H1 (cell line): Measurements from ENCODE around the gene UBR1. TPM values are rescaled to one million over a fixed set of nuclear protein-coding genes. Genes with fewer than 3 reads are reported as not detected.

ENCODE experiments used
- CTCF ChIA-PET: fragments of 300-600 bp; sonication (Branson Sonifier 250); formaldehyde crosslinking; loops from one replicate; lab custom pipeline; 2021; ENCODE audit not compliant: partially characterized antibody; lab: Charles Lee
- POLR2A ChIA-PET: fragments of 300-600 bp; sonication (Branson Sonifier 250); formaldehyde crosslinking; loops from one replicate; lab custom pipeline; 2021; ENCODE audit warnings: inconsistent platforms; ENCODE audit not compliant: partially characterized antibody; lab: Charles Lee
- DNase-seq, 2 experiments: peaks; one replicate each; pipeline versions ENCODE4 v3.0.0 to v3.0.0-alpha.2; 2010 to 2022; ENCODE audit warnings: low spot score in 2 of 2, low read depth in 1 of 2, mixed read lengths in 1 of 2
- FAIRE-seq: peaks from 2 replicates; lab custom pipeline; 2011; peaks lifted over from hg19 to GRCh38; lab: Jason Lieb, UNC
- H2AFZ ChIP-seq: 2 replicates; pipeline ENCODE4 v1.8.1; 2012; ENCODE audit warnings: low read length, inconsistent platforms
- H2AK5ac ChIP-seq: 2 replicates; pipeline ENCODE4 v1.6.1; 2013; ENCODE audit warnings: low read depth, low read length
- H2BK120ac ChIP-seq: replicated peaks from 2 replicates; pipeline ENCODE3; 2013; ENCODE audit warnings: low read depth, low read length, inconsistent platforms
- H2BK12ac ChIP-seq: 2 replicates; pipeline ENCODE4 v1.6.1; 2013; ENCODE audit warnings: low read depth, low read length
- H2BK15ac ChIP-seq: 2 replicates; pipeline ENCODE4 v1.6.1; 2013; ENCODE audit warnings: low read length
- H2BK20ac ChIP-seq: 2 replicates; pipeline ENCODE4 v1.6.1; 2013; ENCODE audit warnings: low read length
- H2BK5ac ChIP-seq: 2 replicates; pipeline ENCODE4 v1.6.1; 2013; ENCODE audit warnings: low read depth, low read length
- H3K14ac ChIP-seq: 2 replicates; pipeline ENCODE4 v1.6.1; 2013; ENCODE audit warnings: inconsistent platforms; ENCODE audit not compliant: insufficient read length
- H3K18ac ChIP-seq: 2 replicates; pipeline ENCODE4 v1.6.1; 2013; ENCODE audit warnings: low read length; ENCODE audit errors: extremely low read depth
- H3K23ac ChIP-seq: 2 replicates; pipeline ENCODE4 v1.6.1; 2013; ENCODE audit warnings: inconsistent platforms; ENCODE audit not compliant: insufficient read length
- H3K23me2 ChIP-seq: 2 replicates; pipeline ENCODE4 v1.6.1; 2013; ENCODE audit warnings: low read depth, low read length
- H3K27ac ChIP-seq: 2 replicates; pipeline ENCODE4 v1.6.1; 2011; ENCODE audit warnings: low read depth, low read length, inconsistent platforms
- H3K27me3 ChIP-seq, 4 experiments: replicated peaks in 1 of 4; 1 replicate in 1 of 4; 2 replicates in 3 of 4; pipeline versions ENCODE4 v1.6.1 to v1.8.1; 2011 to 2013; ENCODE audit warnings: low read length in 3 of 4, mild to moderate bottlenecking in 3 of 4, inconsistent platforms in 2 of 4, mixed read lengths in 2 of 4, moderate library complexity in 1 of 4; ENCODE audit not compliant: control insufficient read depth in 3 of 4, insufficient read depth in 3 of 4; ENCODE audit errors: extremely low read depth in 1 of 4
- H3K36me3 ChIP-seq, 4 experiments: 2 replicates each; pipeline versions ENCODE4 v1.6.1 to v1.8.1; 2011 to 2013; ENCODE audit warnings: mild to moderate bottlenecking in 4 of 4, low read length in 3 of 4, moderate library complexity in 2 of 4, control low read depth in 1 of 4, inconsistent platforms in 1 of 4; ENCODE audit not compliant: insufficient read depth in 4 of 4, control insufficient read depth in 2 of 4
- H3K4ac ChIP-seq: replicated peaks from 2 replicates; pipeline ENCODE3; 2013; ENCODE audit warnings: low read length, low read depth, mixed read lengths, inconsistent platforms; ENCODE audit not compliant: insufficient read length
- H3K4me1 ChIP-seq, 4 experiments: replicated peaks in 1 of 4; 1 replicate in 1 of 4; 2 replicates in 3 of 4; pipeline versions ENCODE4 v1.6.1 to v1.8.1; 2011 to 2013; ENCODE audit warnings: low read length in 3 of 4, inconsistent platforms in 2 of 4, mixed read lengths in 1 of 4; ENCODE audit not compliant: insufficient read depth in 4 of 4, control insufficient read depth in 3 of 4
- H3K4me2 ChIP-seq, 2 experiments: 2 replicates each; pipeline versions ENCODE4 v1.6.1 to v1.8.1; 2011 to 2013; ENCODE audit warnings: low read depth in 2 of 2, low read length in 2 of 2, control low read depth in 1 of 2, inconsistent platforms in 1 of 2, mild to moderate bottlenecking in 1 of 2; ENCODE audit not compliant: insufficient read depth in 1 of 2
- H3K4me3 ChIP-seq, 4 experiments: fragments of 200-600, 300-600 bp in 1 of 4; sonication (generic), shearing (Covaris generic), sonication (Bioruptor Twin) in 1 of 4; 2 replicates each; pipeline versions ENCODE4 v1.5.1 to v1.8.1; 2011 to 2016; ENCODE audit warnings: low read length in 4 of 4, low read depth in 3 of 4, control low read depth in 2 of 4, inconsistent platforms in 2 of 4, mild to moderate bottlenecking in 2 of 4, mixed read lengths in 1 of 4, moderate library complexity in 1 of 4; ENCODE audit not compliant: insufficient read depth in 2 of 4; ENCODE audit errors: extremely low read depth in 1 of 4
- H3K56ac ChIP-seq: replicated peaks from 2 replicates; pipeline ENCODE3; 2013; ENCODE audit warnings: low read depth, mild to moderate bottlenecking, mixed read lengths, low read length, inconsistent platforms; ENCODE audit not compliant: insufficient read length
- H3K79me1 ChIP-seq: 2 replicates; pipeline ENCODE4 v1.6.1; 2013; ENCODE audit warnings: low read depth, low read length, control low read depth
- H3K79me2 ChIP-seq, 2 experiments: 2 replicates each; pipeline versions ENCODE4 v1.6.1 to v1.8.1; 2012 to 2013; ENCODE audit warnings: low read length in 2 of 2, mild to moderate bottlenecking in 2 of 2, inconsistent platforms in 1 of 2; ENCODE audit not compliant: insufficient read depth in 2 of 2, control insufficient read depth in 1 of 2
- H3K9ac ChIP-seq, 4 experiments: replicated peaks in 1 of 4; 1 replicate in 1 of 4; 2 replicates in 3 of 4; pipeline versions ENCODE4 v1.6.1 to v1.8.1; 2011 to 2013; ENCODE audit warnings: low read depth in 3 of 4, low read length in 3 of 4, control low read depth in 2 of 4, mild to moderate bottlenecking in 2 of 4, moderate library complexity in 2 of 4, inconsistent platforms in 1 of 4; ENCODE audit errors: extremely low read depth in 1 of 4
- H3K9me3 ChIP-seq, 2 experiments: 2 replicates each; pipeline versions ENCODE4 v1.6.1 to v1.8.1; 2012 to 2013; ENCODE audit warnings: mild to moderate bottlenecking in 2 of 2, moderate library complexity in 2 of 2, control low read depth in 1 of 2, inconsistent platforms in 1 of 2, low read depth in 1 of 2, low read length in 1 of 2, mixed read lengths in 1 of 2; ENCODE audit not compliant: insufficient read depth in 2 of 2
- H4K20me1 ChIP-seq, 2 experiments: replicated peaks in 1 of 2; 2 replicates each; pipeline versions ENCODE3 to v1.8.1; 2011 to 2013; ENCODE audit warnings: inconsistent platforms in 2 of 2, low read length in 2 of 2, mild to moderate bottlenecking in 1 of 2; ENCODE audit not compliant: insufficient read depth in 2 of 2, control insufficient read depth in 1 of 2
- H4K5ac ChIP-seq: 2 replicates; pipeline ENCODE4 v1.6.1; 2013; ENCODE audit warnings: low read length, low read depth, mixed read lengths, inconsistent platforms; ENCODE audit not compliant: insufficient read length
- H4K8ac ChIP-seq: 2 replicates; pipeline ENCODE4 v1.8.0; 2013; ENCODE audit warnings: mild to moderate bottlenecking, moderate library complexity, low read length, inconsistent platforms; ENCODE audit not compliant: insufficient read depth; ENCODE audit errors: extremely low read depth
- H4K91ac ChIP-seq: replicated peaks from 2 replicates; pipeline ENCODE3; 2013; ENCODE audit warnings: low read length, mixed read lengths, inconsistent platforms; ENCODE audit not compliant: insufficient read length
- CBX8 ChIP-seq: fragments of 300-800, 300-1000 bp; sonication (generic); IDR thresholded peaks from 2 replicates; pipeline ENCODE4 v1.7.1; 2016; ENCODE audit warnings: low read depth, low read length, borderline replicate concordance
- CEBPB ChIP-seq: IDR thresholded peaks from 2 replicates; pipeline ENCODE4 v1.6.1; 2012; ENCODE audit warnings: low read depth, low read length
- CREB1 ChIP-seq: IDR thresholded peaks from 2 replicates; pipeline ENCODE4 v1.6.1; 2012; ENCODE audit warnings: inconsistent platforms
- JUN ChIP-seq: IDR thresholded peaks from 2 replicates; pipeline ENCODE4 v1.6.1; 2011; ENCODE audit warnings: low read depth, mild to moderate bottlenecking, improper control_type of control experiment, low read length
- KDM1A ChIP-seq: fragments of 200-600, 300-600 bp; sonication (generic); IDR thresholded peaks from 2 replicates; pipeline ENCODE4 v1.7.1; 2016; ENCODE audit warnings: mild to moderate bottlenecking, low read length, borderline replicate concordance
- KDM4A ChIP-seq: IDR thresholded peaks from one replicate; pipeline ENCODE4 v1.7.1; 2012; ENCODE audit warnings: low read depth, mild to moderate bottlenecking, moderate library complexity, low read length, inconsistent platforms; ENCODE audit not compliant: severe bottlenecking
- SP4 ChIP-seq: IDR thresholded peaks from 2 replicates; pipeline ENCODE4 v1.6.1; 2012; ENCODE audit warnings: low read length, inconsistent platforms
- TBP ChIP-seq: IDR thresholded peaks from 2 replicates; pipeline ENCODE4 v1.6.1; 2011; ENCODE audit warnings: low read depth, low read length, improper control_type of control experiment
- WGBS, 2 experiments: shearing (Covaris generic) in 1 of 2; methylation state at CpG; one replicate each; pipeline versions ENCODE4 v1.1.6 to v1.1.7; 2013 to 2015; ENCODE audit warnings: low lambda C conversion rate in 2 of 2, mixed read lengths in 2 of 2, inconsistent platforms in 1 of 2, low coverage in 1 of 2, missing lambda C conversion rate in 1 of 2; ENCODE audit not compliant: insufficient replicate concordance in 2 of 2, insufficient coverage in 1 of 2, insufficient read length in 1 of 2; ENCODE audit errors: extremely low coverage in 1 of 2, missing lambda C conversion rate in 1 of 2; 5-methylcytosine and 5-hydroxymethylcytosine counted together
- polyA plus RNA-seq, 7 experiments: library from polyadenylated mRNA; depleted of rRNA in 3 of 7; stranded (reverse) in 5 of 7; unstranded in 2 of 7; fragments of >200 nt in 5 of 7; fragments of 200-250 nt in 2 of 7; gene quantifications; 1 replicate in 5 of 7; 2 replicates in 1 of 7; 4 replicates in 1 of 7; pipeline versions ENCODE4 v1.2.1 to v1.2.3, GENCODE V29; 2011 to 2013; ENCODE audit warnings: missing spikeins in 2 of 7, mixed read lengths in 2 of 7
- total RNA-seq: library from RNA; stranded (reverse); fragmentation: NEBNext Ultra II Directional; extraction: Animal tissue kit (Norgen Biotek cat#: 25700); gene quantifications from 2 replicates; pipeline ENCODE4 v1.2.1, GENCODE V29; 2021

The UBR1 gene
- total and polyA plus RNA-seq, 2 of the 8 experiments (the other 6 are each of a cell fraction or from before 2014, with no cell fraction given) = 3.7 to 18.7 TPM

DNA sequence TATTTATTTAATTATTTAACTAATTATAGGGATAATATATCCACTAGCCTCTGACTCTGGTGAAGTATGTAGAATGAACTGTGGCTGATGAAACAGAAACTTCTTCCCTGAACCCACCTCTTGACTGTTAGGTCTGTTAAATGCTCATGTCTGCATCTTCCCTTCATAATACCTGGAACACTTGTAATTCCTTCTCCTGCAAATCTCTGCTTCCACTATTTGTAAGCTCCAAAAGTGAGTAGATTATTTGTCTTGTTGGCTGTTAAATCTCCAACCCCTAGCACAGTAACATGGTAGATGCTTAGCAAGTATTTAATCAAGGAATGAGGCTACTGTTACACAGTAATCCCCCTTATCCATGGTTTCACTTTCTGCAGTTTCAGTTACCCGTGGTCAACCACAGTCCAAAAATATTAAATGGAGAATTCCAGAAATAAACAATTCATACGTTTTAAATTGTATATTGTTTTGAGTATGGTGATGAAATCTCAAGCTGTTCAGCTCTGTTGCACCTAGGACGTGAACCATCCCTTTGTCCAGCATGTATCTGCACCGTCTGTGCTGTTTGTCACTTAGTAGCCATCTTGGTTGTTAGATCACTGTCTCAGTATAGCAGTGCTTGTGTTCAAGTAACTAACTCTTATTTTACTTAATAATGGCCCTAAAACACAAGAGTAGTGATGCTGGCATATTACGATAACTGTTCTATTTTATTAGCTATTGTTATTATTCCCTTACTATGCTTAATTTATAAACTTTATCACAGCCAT is 190.9 kb downstream of the UBR1 start:
- Histone ChIP-seq H2AFZ (no peak overlapping the region), H3K14ac (no peak overlapping the region), H3K4me2 (no peak overlapping the region), H3K79me2 (peaks cover 0 to 63% of the 10 kb centered on the region in 2 experiments; a peak in 2 of 4 replicates), H4K8ac (no peak overlapping the region), H3K4ac (no peak overlapping the region), H2BK12ac (no peak overlapping the region), H3K79me1 (no peaks in the 10 kb centered on the region), H3K56ac (no peak overlapping the region), H2BK120ac (no peak overlapping the region), H2BK15ac (no peak overlapping the region), H3K9me3 (no peaks in the 10 kb centered on the region), H2BK20ac (no peak overlapping the region), H3K18ac (no peak overlapping the region), H3K23ac (no peak overlapping the region), H3K9ac (no peak overlapping the region), H3K27me3 (no peaks in the 10 kb centered on the region), H4K20me1 (peaks cover 0 to 4% of the 10 kb centered on the region in 2 experiments), H4K5ac (no peak overlapping the region), H2AK5ac (no peak overlapping the region)
- POLR2A ChIA-PET = no interaction called here
- FAIRE-seq = no peak
- WGBS, 2 experiments = 89% methylated on average over 5 of the region's 5 CpGs; no CpG with 5 or more reads in 1 of the 2 experiments
- no peak for TF ChIP-seq JUN
- no peak for TF ChIP-seq KDM4A
- TF ChIP-seq CBX8 = no peak
- TF ChIP-seq TBP = no peak
- TF ChIP-seq KDM1A = no peak
- TF ChIP-seq CEBPB = no peak
- no peak for TF ChIP-seq SP4
- no peak for TF ChIP-seq CREB1
- TF ChIP-seq, all 59 proteins: peak for 0
- CTCF ChIA-PET = interaction anchor here (0.6 to 1.1 kb wide), 2 partner anchors 12 to 284 kb away, joined by 3 to 7 read pairs; no protein-coding TSS in a partner anchor
- H3K36me3 ChIP-seq = no peaks in the 10 kb centered on the region
- no peak overlapping the region for H3K4me3 ChIP-seq
- no peak for DNase-seq
- peaks cover 3% of the 10 kb centered on the region; the same call in 1 of the 2 replicates for H3K23me2 ChIP-seq
- no peak overlapping the region for H2BK5ac ChIP-seq
- peaks cover 0 to 2% (median 0%) of the 10 kb centered on the region in 4 experiments; a peak in 1 of 7 replicates for H3K4me1 ChIP-seq
- no peak overlapping the region for H4K91ac ChIP-seq
- no peak overlapping the region for H3K27ac ChIP-seq
